Karpas-422 (cell line): ENCODE measurements around the gene AOPEP. TPM values are rescaled to one million over a fixed set of nuclear protein-coding genes. Genes with fewer than 3 reads are reported as not detected.

Experiments used
- DNase-seq: peaks from one replicate; pipeline ENCODE4 v3.0.0-alpha.2; 2015
- H2AFZ ChIP-seq: fragments of 200-600 bp; sonication (generic); 2 replicates; pipeline ENCODE4 v1.6.1; 2014; ENCODE audit warnings: antibody characterized with exemption, low read length, mixed read lengths
- H3K27ac ChIP-seq: fragments of 200-600 bp; sonication (generic); 2 replicates; pipeline ENCODE4 v1.5.1; 2014; ENCODE audit warnings: mild to moderate bottlenecking, low read length, moderate library complexity
- H3K27me3 ChIP-seq: fragments of 200-600 bp; sonication (generic); 2 replicates; pipeline ENCODE4 v1.6.1; 2014; ENCODE audit warnings: low read length, mixed read lengths
- H3K36me3 ChIP-seq: fragments of 200-600 bp; sonication (generic); 2 replicates; pipeline ENCODE4 v1.6.1; 2014; ENCODE audit warnings: low read length, mixed read lengths; ENCODE audit not compliant: insufficient read depth
- H3K4me1 ChIP-seq: fragments of 200-600 bp; sonication (generic); 2 replicates; pipeline ENCODE4 v1.6.1; 2014; ENCODE audit warnings: mild to moderate bottlenecking, low read length, mixed read lengths
- H3K4me2 ChIP-seq: fragments of 200-600 bp; sonication (generic); 2 replicates; pipeline ENCODE4 v1.6.1; 2014; ENCODE audit warnings: low read length, low read depth, mild to moderate bottlenecking; ENCODE audit not compliant: poor library complexity, severe bottlenecking
- H3K4me3 ChIP-seq: fragments of 200-600 bp; sonication (generic); 2 replicates; pipeline ENCODE4 v1.5.1; 2014; ENCODE audit warnings: mild to moderate bottlenecking, antibody characterized with exemption, low read length, mixed read lengths
- H3K79me2 ChIP-seq: fragments of 200-600 bp; sonication (generic); 2 replicates; pipeline ENCODE4 v1.6.1; 2014; ENCODE audit warnings: mild to moderate bottlenecking, low read length, mixed read lengths
- H3K9ac ChIP-seq: fragments of 200-600 bp; sonication (generic); 2 replicates; pipeline ENCODE4 v1.6.0; 2014; ENCODE audit warnings: low read length
- H3K9me2 ChIP-seq: fragments of 200-600 bp; sonication (generic), shearing (Covaris generic); replicated peaks from 2 replicates; pipeline ENCODE4 v1.6.0; 2014; ENCODE audit warnings: mild to moderate bottlenecking, low read length, moderate library complexity; ENCODE audit not compliant: insufficient read depth
- H3K9me3 ChIP-seq: fragments of 300-700, 200-600 bp; sonication (generic); 2 replicates; pipeline ENCODE4 v1.6.1; 2014; ENCODE audit warnings: low read length, mixed read lengths
- H4K20me1 ChIP-seq: fragments of 200-600 bp; sonication (generic); 2 replicates; pipeline ENCODE4 v1.6.1; 2014; ENCODE audit warnings: mild to moderate bottlenecking, antibody characterized with exemption, low read length, low read depth; ENCODE audit not compliant: insufficient read depth
- total RNA-seq: library from RNA; depleted of rRNA; stranded (reverse); fragments of >200 nt; shearing (Covaris generic); gene quantifications from 2 replicates; pipeline ENCODE4 v1.2.3, GENCODE V29; 2014; ENCODE audit warnings: low replicate concordance

The AOPEP gene
- total RNA-seq, 1 experiment from 2014 or later = 22.7 TPM

- no peaks in the 10 kb centered on the region for H3K36me3 ChIP-seq
- H3K4me1 ChIP-seq = peaks cover 19% of the 10 kb centered on the region
Measured at GRCh38 chr9:95112436-95113280, 386.2 kb downstream of the AOPEP start.

GRCh38 chr9:95115104-95115503, 388.6 kb downstream of the AOPEP start:
- Histone ChIP-seq H3K9me2 (no peaks in the 10 kb centered on the region), H3K79me2 (no peaks in the 10 kb centered on the region), H3K9ac (no peak overlapping the region), H3K27me3 (no peaks in the 10 kb centered on the region), H3K27ac (no peak overlapping the region), H3K4me3 (no peak overlapping the region), H3K4me1 (peaks cover 19% of the 10 kb centered on the region), H2AFZ (no peak overlapping the region), H3K4me2 (no peak overlapping the region), H3K36me3 (no peaks in the 10 kb centered on the region), H4K20me1 (no peaks in the 10 kb centered on the region), H3K9me3 (no peaks in the 10 kb centered on the region)
- no peak for DNase-seq

More at GRCh38 chr9:95112436-95113280, 386.2 kb downstream of the AOPEP start:
- Histone ChIP-seq H3K4me2 (no peak overlapping the region), H3K27me3 (no peaks in the 10 kb centered on the region), H2AFZ (no peak overlapping the region), H3K79me2 (no peaks in the 10 kb centered on the region), H3K9me3 (no peaks in the 10 kb centered on the region), H4K20me1 (no peaks in the 10 kb centered on the region), H3K27ac (no peak overlapping the region), H3K9ac (no peak overlapping the region), H3K9me2 (no peaks in the 10 kb centered on the region), H3K4me3 (no peak overlapping the region)
- DNase-seq = no peak

GRCh38 chr9:95116002-95116807, 389.7 kb downstream of the AOPEP start:
- Histone ChIP-seq H4K20me1 (no peaks in the 10 kb centered on the region), H3K27ac (peak overlapping the region; percentile 10; the same call in 1 of the 2 replicates), H3K9ac (no peak overlapping the region), H3K79me2 (no peaks in the 10 kb centered on the region), H3K4me1 (peaks cover 19% of the 10 kb centered on the region), H3K27me3 (no peaks in the 10 kb centered on the region), H3K4me3 (no peak overlapping the region), H2AFZ (no peak overlapping the region), H3K36me3 (no peaks in the 10 kb centered on the region), H3K4me2 (no peak overlapping the region), H3K9me3 (no peaks in the 10 kb centered on the region), H3K9me2 (no peaks in the 10 kb centered on the region)
- DNase-seq = no peak

- H3K4me1 ChIP-seq = peaks cover 19% of the 10 kb centered on the region
- H4K20me1 ChIP-seq = no peaks in the 10 kb centered on the region
- H3K4me3 ChIP-seq = no peak overlapping the region
- H2AFZ ChIP-seq = no peak overlapping the region
- no peaks in the 10 kb centered on the region for H3K36me3 ChIP-seq
- H3K27ac ChIP-seq = peak overlapping the region; percentile 10; the same call in 1 of the 2 replicates
- H3K9me2 ChIP-seq = no peaks in the 10 kb centered on the region
- H3K79me2 ChIP-seq = no peaks in the 10 kb centered on the region
- H3K4me2 ChIP-seq = no peak overlapping the region
- H3K9ac ChIP-seq = no peak overlapping the region
- H3K9me3 ChIP-seq = no peaks in the 10 kb centered on the region
- DNase-seq = no peak
- no peaks in the 10 kb centered on the region for H3K27me3 ChIP-seq
Measured at GRCh38 chr9:95116808-95117204, 390.3 kb downstream of the AOPEP start.

- DNase-seq = no peak
- H3K36me3 ChIP-seq = no peaks in the 10 kb centered on the region
- H4K20me1 ChIP-seq = no peaks in the 10 kb centered on the region
- H3K4me1 ChIP-seq = peaks cover 19% of the 10 kb centered on the region
- H3K27me3 ChIP-seq = no peaks in the 10 kb centered on the region
- H3K4me2 ChIP-seq = no peak overlapping the region
- no peak overlapping the region for H3K4me3 ChIP-seq
- H3K79me2 ChIP-seq = no peaks in the 10 kb centered on the region
- H3K9me3 ChIP-seq = no peaks in the 10 kb centered on the region
- H3K9ac ChIP-seq = no peak overlapping the region
- H3K9me2 ChIP-seq = no peaks in the 10 kb centered on the region
- no peak overlapping the region for H2AFZ ChIP-seq
- H3K27ac ChIP-seq = no peak overlapping the region
Measured at GRCh38 chr9:95118596-95118995, 392.1 kb downstream of the AOPEP start.

GRCh38 chr9:95120781-95121370, 394.4 kb downstream of the AOPEP start:
- no peak for DNase-seq
- no peak overlapping the region for H3K4me3 ChIP-seq
- H3K36me3 ChIP-seq = no peaks in the 10 kb centered on the region
- H4K20me1 ChIP-seq = no peaks in the 10 kb centered on the region
- no peak overlapping the region for H3K4me2 ChIP-seq
- no peaks in the 10 kb centered on the region for H3K27me3 ChIP-seq
- H3K9ac ChIP-seq = no peak overlapping the region
- no peaks in the 10 kb centered on the region for H3K79me2 ChIP-seq
- H2AFZ ChIP-seq = no peak overlapping the region
- H3K9me3 ChIP-seq = no peaks in the 10 kb centered on the region
- no peak overlapping the region for H3K27ac ChIP-seq
- peaks cover 12% of the 10 kb centered on the region for H3K4me1 ChIP-seq
- H3K9me2 ChIP-seq = no peaks in the 10 kb centered on the region

GRCh38 chr9:95124582-95125367, 398.3 kb downstream of the AOPEP start:
- H2AFZ ChIP-seq = no peak overlapping the region
- no peak for DNase-seq

More at GRCh38 chr9:95124582-95125367, 398.3 kb downstream of the AOPEP start:
- H3K4me3 ChIP-seq = no peak overlapping the region
- no peaks in the 10 kb centered on the region for H3K9me2 ChIP-seq
- no peaks in the 10 kb centered on the region for H4K20me1 ChIP-seq
- H3K27ac ChIP-seq = no peak overlapping the region
- H3K9me3 ChIP-seq = no peaks in the 10 kb centered on the region
- no peaks in the 10 kb centered on the region for H3K27me3 ChIP-seq
- no peak overlapping the region for H3K4me2 ChIP-seq
- H3K9ac ChIP-seq = no peak overlapping the region
- no peaks in the 10 kb centered on the region for H3K4me1 ChIP-seq
- no peaks in the 10 kb centered on the region for H3K79me2 ChIP-seq
- H3K36me3 ChIP-seq = no peaks in the 10 kb centered on the region
